Mesenchymal stem cell (in vitro differentiated cells and primary cell): Measurements from ENCODE around the gene HIVEP3.
A peak's percentile ranks its signal among the peaks of the same experiment; 100 is the strongest.

Experiments
- DNase-seq: peaks from one replicate; pipeline ENCODE4 v3.0.0-alpha.2; 2013
- H2AFZ ChIP-seq: one replicate; pipeline ENCODE4 v1.6.1; 2013; ENCODE audit warnings: low read depth, mild to moderate bottlenecking, control low read depth, inconsistent platforms, low read length, moderate library complexity
- H2AK5ac ChIP-seq: 2 replicates; pipeline ENCODE4 v1.6.1; 2013; ENCODE audit warnings: low read length, moderate library complexity, mild to moderate bottlenecking, inconsistent platforms; ENCODE audit not compliant: severe bottlenecking
- H2BK120ac ChIP-seq: one replicate; pipeline ENCODE4 v1.6.1; 2013; ENCODE audit warnings: low read depth, mild to moderate bottlenecking, inconsistent platforms, low read length, moderate library complexity
- H2BK12ac ChIP-seq, 2 experiments: one replicate each; pipeline ENCODE4 v1.6.1; 2013; ENCODE audit warnings: inconsistent platforms in 2 of 2, low read length in 2 of 2, mild to moderate bottlenecking in 2 of 2, moderate library complexity in 2 of 2, control low read depth in 1 of 2
- H2BK15ac ChIP-seq: one replicate; pipeline ENCODE4 v1.6.1; 2013; ENCODE audit warnings: mild to moderate bottlenecking, low read depth, inconsistent platforms; ENCODE audit not compliant: poor library complexity, severe bottlenecking
- H2BK5ac ChIP-seq: 2 replicates; pipeline ENCODE4 v1.6.1; 2013; ENCODE audit warnings: low read depth, mild to moderate bottlenecking, low read length, control low read depth, inconsistent platforms; ENCODE audit not compliant: poor library complexity, severe bottlenecking
- H3K14ac ChIP-seq, 2 experiments: one replicate each; pipeline ENCODE4 v1.6.1; 2013; ENCODE audit warnings: inconsistent platforms in 2 of 2, low read length in 2 of 2, control low read depth in 1 of 2, mild to moderate bottlenecking in 1 of 2, moderate library complexity in 1 of 2
- H3K18ac ChIP-seq, 2 experiments: one replicate each; pipeline ENCODE4 v1.6.1; 2013; ENCODE audit warnings: inconsistent platforms in 2 of 2, low read length in 2 of 2, control low read depth in 1 of 2, low read depth in 1 of 2, mild to moderate bottlenecking in 1 of 2
- H3K23ac ChIP-seq, 2 experiments: one replicate each; pipeline ENCODE4 v1.6.1; 2013; ENCODE audit warnings: inconsistent platforms in 2 of 2, low read length in 2 of 2, mild to moderate bottlenecking in 2 of 2, moderate library complexity in 2 of 2, control low read depth in 1 of 2
- H3K27ac ChIP-seq: 2 replicates; pipeline ENCODE4 v1.5.1; 2013; ENCODE audit warnings: mild to moderate bottlenecking, moderate library complexity, low read length, control low read depth, inconsistent platforms; ENCODE audit not compliant: poor library complexity, severe bottlenecking
- H3K27me3 ChIP-seq, 2 experiments: 2 replicates each; pipeline versions ENCODE4 v1.6.1 to v1.7.0; 2013; ENCODE audit warnings: low read length in 2 of 2, mild to moderate bottlenecking in 2 of 2, moderate library complexity in 2 of 2, control low read depth in 1 of 2, inconsistent platforms in 1 of 2; ENCODE audit not compliant: control insufficient read depth in 1 of 2, insufficient read depth in 1 of 2
- H3K36me3 ChIP-seq, 2 experiments: 2 replicates each; pipeline versions ENCODE4 v1.6.1 to v1.7.0; 2013; ENCODE audit warnings: low read length in 2 of 2, control low read depth in 1 of 2, inconsistent platforms in 1 of 2, low read depth in 1 of 2, mild to moderate bottlenecking in 1 of 2; ENCODE audit not compliant: insufficient read depth in 2 of 2, control insufficient read depth in 1 of 2
- H3K4ac ChIP-seq, 2 experiments: one replicate each; pipeline ENCODE4 v1.6.1; 2013; ENCODE audit warnings: inconsistent platforms in 2 of 2, low read length in 2 of 2, mild to moderate bottlenecking in 2 of 2, moderate library complexity in 2 of 2, control low read depth in 1 of 2, low read depth in 1 of 2
- H3K4me1 ChIP-seq: 2 replicates; pipeline ENCODE4 v1.6.1; 2013; ENCODE audit warnings: low read depth, low read length, control low read depth; ENCODE audit not compliant: control insufficient read depth, insufficient read depth
- H3K4me2 ChIP-seq: 2 replicates; pipeline ENCODE4 v1.6.1; 2013; ENCODE audit warnings: low read length, mild to moderate bottlenecking, inconsistent platforms; ENCODE audit not compliant: poor library complexity, severe bottlenecking
- H3K4me3 ChIP-seq, 2 experiments: 2 replicates each; pipeline versions ENCODE4 v1.5.1 to v1.7.0; 2013; ENCODE audit warnings: low read length in 2 of 2, mild to moderate bottlenecking in 2 of 2, control low read depth in 1 of 2, low read depth in 1 of 2; ENCODE audit not compliant: insufficient read depth in 1 of 2
- H3K79me1 ChIP-seq: replicated peaks from 2 replicates; pipeline ENCODE4 v1.6.1; 2013; ENCODE audit warnings: mild to moderate bottlenecking, control low read depth, low read length, inconsistent platforms; ENCODE audit not compliant: poor library complexity, severe bottlenecking
- H3K9ac ChIP-seq: 2 replicates; pipeline ENCODE4 v1.7.0; 2013; ENCODE audit warnings: mild to moderate bottlenecking, low read length, moderate library complexity
- H3K9me3 ChIP-seq: 2 replicates; pipeline ENCODE4 v1.7.0; 2013; ENCODE audit warnings: mild to moderate bottlenecking, low read length; ENCODE audit not compliant: control insufficient read depth
- H4K8ac ChIP-seq: one replicate; pipeline ENCODE4 v1.6.1; 2013; ENCODE audit warnings: inconsistent platforms, mild to moderate bottlenecking, low read length, moderate library complexity
- H4K91ac ChIP-seq: one replicate; pipeline ENCODE4 v1.6.1; 2013; ENCODE audit warnings: mild to moderate bottlenecking, low read length, inconsistent platforms
- WGBS: methylation state at CpG from one replicate; pipeline ENCODE4 v1.1.7; 2013; ENCODE audit warnings: mixed read lengths; 5-methylcytosine and 5-hydroxymethylcytosine counted together

Gene HIVEP3

GRCh38 chr1:41850029-41850428, 68.7 kb downstream of the HIVEP3 start:
- Histone ChIP-seq H2BK120ac (no peak overlapping the region), H3K18ac (no peak overlapping the region), H3K14ac (no peak overlapping the region), H4K8ac (no peak overlapping the region), H4K91ac (no peak overlapping the region), H2AFZ (no peak overlapping the region), H3K4me1 (peaks cover 14% of the 10 kb centered on the region), H3K9ac (no peak overlapping the region), H3K23ac (no peak overlapping the region), H3K27ac (no peak overlapping the region), H3K79me1 (peaks cover 20% of the 10 kb centered on the region), H3K4ac (no peak overlapping the region), H2BK12ac (no peak overlapping the region), H3K9me3 (no peaks in the 10 kb centered on the region), H2AK5ac (no peak overlapping the region), H3K36me3 (no peaks in the 10 kb centered on the region), H2BK15ac (no peak overlapping the region), H3K4me3 (no peak overlapping the region), H3K4me2 (no peak overlapping the region), H2BK5ac (no peak overlapping the region), H3K27me3 (peaks cover 0 to 13% of the 10 kb centered on the region in 2 experiments)
- WGBS, result 100% methylated on average over 1 of the region's 2 CpGs
- no peak for DNase-seq

DNA sequence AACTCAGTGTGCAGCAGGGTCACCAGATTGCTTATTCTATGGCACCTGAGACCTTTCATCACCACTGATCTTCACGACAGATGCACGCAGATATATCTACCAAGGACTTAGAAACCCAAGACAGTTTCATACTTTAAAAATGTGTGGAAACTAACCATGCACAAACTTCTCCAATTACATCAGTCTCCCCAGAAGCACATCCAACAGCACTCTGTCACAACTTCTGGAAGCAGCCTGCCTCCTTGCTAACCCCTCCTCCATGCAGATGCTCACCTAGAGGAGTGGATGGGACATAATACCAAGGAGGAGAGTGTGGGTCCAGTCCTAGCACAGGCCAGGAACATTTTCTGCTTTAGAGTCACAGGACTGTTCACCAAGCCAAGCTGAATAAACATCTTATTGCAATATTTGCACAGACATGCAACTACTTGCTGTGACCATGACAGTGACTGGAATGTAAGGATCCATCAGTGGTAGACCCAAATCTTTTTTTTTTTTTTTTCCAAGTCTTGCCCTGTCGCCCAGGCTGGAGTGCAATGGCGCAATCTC, 69.4 kb downstream of the HIVEP3 start:
- H2BK12ac ChIP-seq, result no peak overlapping the region
- no peak overlapping the region for H4K8ac ChIP-seq
- no peak overlapping the region for H2BK5ac ChIP-seq
- H3K4me1 ChIP-seq, result peaks cover 15% of the 10 kb centered on the region
- H3K4me3 ChIP-seq, result no peak overlapping the region
- no peaks in the 10 kb centered on the region for H3K9me3 ChIP-seq
- no peak overlapping the region for H3K18ac ChIP-seq
- H3K4me2 ChIP-seq, result no peak overlapping the region
- H4K91ac ChIP-seq, result no peak overlapping the region
- WGBS, result 94% methylated on average over 2 of the region's 4 CpGs
- H3K27ac ChIP-seq, result no peak overlapping the region
- DNase-seq, result no peak
- no peak overlapping the region for H2AK5ac ChIP-seq
- no peak overlapping the region for H2AFZ ChIP-seq
- H3K23ac ChIP-seq, result no peak overlapping the region
- H3K9ac ChIP-seq, result no peak overlapping the region
- no peak overlapping the region for H3K14ac ChIP-seq
- no peak overlapping the region for H3K4ac ChIP-seq
- no peak overlapping the region for H2BK15ac ChIP-seq
- H3K79me1 ChIP-seq, result peaks cover 23% of the 10 kb centered on the region
- H3K36me3 ChIP-seq, result no peaks in the 10 kb centered on the region
- no peak overlapping the region for H2BK120ac ChIP-seq
- peaks cover 0 to 13% of the 10 kb centered on the region in 2 experiments for H3K27me3 ChIP-seq

DNA sequence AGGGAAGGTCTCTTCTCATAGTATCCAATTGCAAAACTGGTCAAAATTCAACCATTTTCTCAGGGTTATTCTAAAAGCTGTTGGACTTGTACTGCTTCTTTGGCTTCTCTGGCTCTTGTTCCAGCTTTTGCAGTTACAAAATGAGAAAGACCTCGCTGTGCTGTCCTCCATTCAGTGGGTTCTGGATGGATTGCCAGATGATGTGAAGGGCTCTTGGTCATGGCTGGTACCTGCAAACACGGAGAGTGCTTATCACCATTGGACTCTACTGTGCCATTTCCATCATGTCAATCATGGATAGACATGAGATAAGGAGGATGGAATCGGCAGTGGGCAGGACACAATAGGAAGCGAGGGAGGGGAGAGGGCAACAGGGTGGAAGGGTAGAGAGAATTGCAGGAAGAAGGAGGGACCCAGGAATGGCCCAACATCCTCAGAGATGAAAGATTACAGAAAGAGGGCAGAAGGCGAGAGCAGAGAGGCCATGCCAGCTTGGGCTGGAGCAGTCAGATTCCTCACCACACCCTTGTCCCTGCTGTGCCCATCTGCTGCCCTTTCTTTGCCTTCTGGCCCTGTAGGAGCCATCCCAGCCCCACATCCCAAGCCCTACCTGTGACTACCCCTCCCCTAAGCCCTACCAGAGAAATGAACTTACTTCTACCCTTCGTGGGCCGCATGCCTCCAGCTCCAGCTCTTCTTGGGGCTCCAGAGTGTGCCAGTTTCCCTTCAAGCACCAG, 70.3 kb downstream of the HIVEP3 start:
- WGBS, result 91% methylated on average over 7 of the region's 7 CpGs
- Histone ChIP-seq H4K8ac (no peak overlapping the region), H3K14ac (no peak overlapping the region)

GRCh38 chr1:41847733-41848132, 71.0 kb downstream of the HIVEP3 start:
- no peak overlapping the region for H3K4ac ChIP-seq
- H2BK15ac ChIP-seq, result no peak overlapping the region
- H2BK120ac ChIP-seq, result no peak overlapping the region
- H3K18ac ChIP-seq, result peak overlapping the region in 1 of 2 experiments; percentile 6
- H2BK5ac ChIP-seq, result no peak overlapping the region
- H2AK5ac ChIP-seq, result no peak overlapping the region
- no peak overlapping the region for H3K27ac ChIP-seq
- peaks cover 0 to 4% of the 10 kb centered on the region in 2 experiments for H3K27me3 ChIP-seq
- no peaks in the 10 kb centered on the region for H3K36me3 ChIP-seq
- no peak overlapping the region for H3K4me3 ChIP-seq
- 100% methylated on average over 1 of the region's 2 CpGs for WGBS
- H4K8ac ChIP-seq, result no peak overlapping the region
- DNase-seq, result no peak
- no peaks in the 10 kb centered on the region for H3K9me3 ChIP-seq
- H3K79me1 ChIP-seq, result peaks cover 16% of the 10 kb centered on the region
- no peak overlapping the region for H3K14ac ChIP-seq
- H3K23ac ChIP-seq, result no peak overlapping the region
- H2AFZ ChIP-seq, result no peak overlapping the region
- no peak overlapping the region for H4K91ac ChIP-seq
- H2BK12ac ChIP-seq, result no peak overlapping the region
- no peak overlapping the region for H3K9ac ChIP-seq
- H3K4me2 ChIP-seq, result no peak overlapping the region
- peaks cover 16% of the 10 kb centered on the region for H3K4me1 ChIP-seq

More for the DNA sequence above, 70.3 kb downstream of the HIVEP3 start:
- Histone ChIP-seq H3K79me1 (peaks cover 16% of the 10 kb centered on the region), H3K9me3 (no peaks in the 10 kb centered on the region), H3K4me3 (no peak overlapping the region), H3K23ac (no peak overlapping the region), H2BK120ac (no peak overlapping the region), H4K91ac (no peak overlapping the region), H3K4ac (no peak overlapping the region), H3K27ac (no peak overlapping the region), H3K27me3 (peaks cover 0 to 7% of the 10 kb centered on the region in 2 experiments), H2AFZ (no peak overlapping the region), H3K18ac (no peak overlapping the region), H3K36me3 (no peaks in the 10 kb centered on the region), H2BK12ac (no peak overlapping the region), H3K9ac (no peak overlapping the region), H2BK5ac (no peak overlapping the region), H2AK5ac (no peak overlapping the region), H3K4me1 (peaks cover 13% of the 10 kb centered on the region), H3K4me2 (no peak overlapping the region), H2BK15ac (no peak overlapping the region)
- no peak for DNase-seq
